HG03558 (cell line): ENCODE measurements around the gene PTOV1.

Experiments used
- ATAC-seq: cut with Tn5 transposase; IDR thresholded peaks from one replicate; pipeline ENCODE4 v1.9.1; 2021; ENCODE audit warnings: moderate number of reproducible peaks; ENCODE audit not compliant: unreplicated experiment; ENCODE audit errors: extremely low read depth

PTOV1 gene

DNA sequence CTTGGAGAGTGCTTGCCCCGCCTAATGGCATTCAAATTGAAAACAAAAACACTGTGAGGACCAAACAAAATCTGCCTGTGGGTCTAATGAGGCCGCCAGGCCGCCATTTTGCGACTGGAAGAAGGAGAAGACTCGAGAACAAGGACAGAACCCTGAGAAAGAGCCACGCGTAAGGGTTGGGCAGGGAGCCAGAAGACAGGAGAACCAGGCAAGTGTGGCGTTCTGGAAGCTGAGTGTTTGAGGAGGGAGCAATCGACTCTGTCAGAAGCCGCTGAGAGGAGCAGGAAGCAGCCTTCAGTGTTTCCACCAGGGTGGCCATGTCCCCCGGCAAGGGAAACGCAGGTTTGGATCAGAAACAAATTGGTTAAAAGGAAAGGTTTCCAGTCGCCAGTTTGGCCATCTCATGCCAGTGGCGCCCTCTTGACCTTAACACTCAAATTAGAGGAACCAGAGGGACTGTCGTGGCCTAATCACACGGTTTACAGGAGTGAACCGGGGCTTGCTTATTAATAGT is 10.2 kb upstream of the PTOV1 start:
- ATAC-seq: no peak

DNA sequence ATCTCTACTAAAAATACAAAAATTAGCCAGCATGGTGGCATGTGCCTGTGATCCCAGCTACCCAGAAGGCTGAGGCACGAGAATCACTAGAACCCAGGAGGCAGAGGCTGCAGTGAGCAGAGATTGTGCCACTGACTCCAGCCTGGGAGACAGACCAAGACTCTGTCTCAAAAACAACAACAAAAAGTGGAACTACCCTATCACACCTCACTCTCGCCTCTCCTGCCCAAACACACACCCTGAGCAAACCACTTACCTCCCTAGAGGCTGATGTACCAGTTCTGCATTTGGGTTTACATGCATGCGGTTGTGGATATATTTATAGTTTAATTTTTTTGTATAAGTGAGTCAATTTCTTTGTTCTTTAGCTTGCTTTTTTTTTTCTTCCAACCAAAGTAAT is 7.7 kb upstream of the PTOV1 start:
- ATAC-seq: no peak

DNA sequence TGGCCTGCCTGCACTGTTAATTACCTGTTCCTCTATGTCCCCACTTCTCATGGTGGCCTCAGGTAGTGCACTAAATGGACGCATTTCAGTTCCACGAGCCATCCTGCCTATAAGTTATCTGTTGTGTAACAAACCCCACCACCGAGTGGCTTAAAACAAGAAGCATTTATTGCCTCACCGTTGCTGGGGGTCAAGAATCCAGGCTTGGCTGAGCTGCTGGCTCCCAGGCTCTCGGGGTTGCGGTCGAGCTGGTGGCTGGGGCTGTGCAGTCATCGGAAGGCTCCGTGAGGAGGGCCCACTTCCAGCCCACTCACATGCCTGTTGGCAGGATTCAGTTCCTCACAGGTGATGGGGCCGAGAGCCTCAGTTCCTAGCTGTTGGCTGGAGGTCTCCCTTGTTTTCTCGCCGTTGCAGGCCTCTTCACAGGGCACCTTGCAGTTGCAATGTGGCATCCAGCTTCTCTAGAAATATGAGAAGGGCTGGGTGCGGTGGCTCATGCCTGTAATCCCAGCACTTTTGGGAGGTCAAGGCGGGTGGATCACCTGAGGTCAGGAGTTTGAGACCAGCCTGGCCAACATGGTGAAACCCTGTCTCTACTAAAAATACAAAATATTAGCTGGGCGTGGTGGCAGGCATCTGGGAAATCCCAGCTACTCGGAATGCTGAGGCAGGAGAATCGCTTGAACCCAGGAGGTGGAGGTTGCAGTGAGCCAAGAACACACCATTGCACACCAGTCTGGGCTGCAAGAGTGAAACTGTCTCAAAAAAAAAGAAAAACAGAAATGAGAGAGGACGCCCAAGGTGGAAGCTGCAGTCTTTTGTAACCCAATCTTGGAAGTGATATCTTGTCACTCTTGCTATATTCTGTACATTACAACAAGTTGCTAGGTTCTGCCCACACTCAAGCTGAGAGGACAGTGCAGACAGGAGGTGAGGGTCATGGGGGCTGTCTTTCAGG is 6.5 kb upstream of the PTOV1 start:
- no peak for ATAC-seq

DNA sequence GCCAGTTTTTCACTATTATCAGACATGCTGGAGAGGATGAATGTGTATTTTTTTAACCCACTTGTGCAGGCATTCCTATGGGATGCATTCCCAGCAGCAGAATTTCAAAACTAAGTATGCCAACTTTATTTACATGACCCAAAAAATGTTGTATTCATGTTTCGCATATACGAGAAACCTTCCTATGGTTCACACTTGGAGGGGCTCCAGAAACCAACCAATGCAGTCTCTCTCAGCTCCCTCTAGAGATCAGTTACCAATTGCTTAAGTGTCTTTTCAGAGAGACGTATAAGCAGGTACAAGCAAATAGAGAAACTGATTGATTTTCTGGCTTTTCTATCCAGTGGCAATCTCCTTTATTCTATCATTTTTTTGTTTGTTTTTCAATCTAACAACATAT is 5.5 kb upstream of the PTOV1 start:
- ATAC-seq: no peak

DNA sequence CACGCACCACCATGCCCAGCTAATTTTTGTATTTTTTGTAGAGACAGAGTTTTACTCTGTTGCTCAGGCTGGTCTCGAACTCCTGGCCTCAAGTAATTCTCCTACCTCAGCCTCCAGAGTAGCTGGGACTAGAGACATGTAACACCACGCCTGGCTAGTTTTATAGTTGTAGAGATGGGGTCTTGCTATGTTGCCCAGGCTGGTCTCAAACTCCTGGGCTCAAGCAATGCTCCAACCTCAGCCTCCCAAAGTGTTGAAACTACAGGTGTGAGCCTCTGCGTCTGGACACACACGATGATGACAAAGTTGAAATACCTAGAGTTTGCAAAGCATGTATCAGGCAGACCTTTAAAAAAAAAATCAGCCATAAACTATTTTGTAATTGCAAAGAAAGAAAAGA is 4.6 kb upstream of the PTOV1 start:
- ATAC-seq: no peak

DNA sequence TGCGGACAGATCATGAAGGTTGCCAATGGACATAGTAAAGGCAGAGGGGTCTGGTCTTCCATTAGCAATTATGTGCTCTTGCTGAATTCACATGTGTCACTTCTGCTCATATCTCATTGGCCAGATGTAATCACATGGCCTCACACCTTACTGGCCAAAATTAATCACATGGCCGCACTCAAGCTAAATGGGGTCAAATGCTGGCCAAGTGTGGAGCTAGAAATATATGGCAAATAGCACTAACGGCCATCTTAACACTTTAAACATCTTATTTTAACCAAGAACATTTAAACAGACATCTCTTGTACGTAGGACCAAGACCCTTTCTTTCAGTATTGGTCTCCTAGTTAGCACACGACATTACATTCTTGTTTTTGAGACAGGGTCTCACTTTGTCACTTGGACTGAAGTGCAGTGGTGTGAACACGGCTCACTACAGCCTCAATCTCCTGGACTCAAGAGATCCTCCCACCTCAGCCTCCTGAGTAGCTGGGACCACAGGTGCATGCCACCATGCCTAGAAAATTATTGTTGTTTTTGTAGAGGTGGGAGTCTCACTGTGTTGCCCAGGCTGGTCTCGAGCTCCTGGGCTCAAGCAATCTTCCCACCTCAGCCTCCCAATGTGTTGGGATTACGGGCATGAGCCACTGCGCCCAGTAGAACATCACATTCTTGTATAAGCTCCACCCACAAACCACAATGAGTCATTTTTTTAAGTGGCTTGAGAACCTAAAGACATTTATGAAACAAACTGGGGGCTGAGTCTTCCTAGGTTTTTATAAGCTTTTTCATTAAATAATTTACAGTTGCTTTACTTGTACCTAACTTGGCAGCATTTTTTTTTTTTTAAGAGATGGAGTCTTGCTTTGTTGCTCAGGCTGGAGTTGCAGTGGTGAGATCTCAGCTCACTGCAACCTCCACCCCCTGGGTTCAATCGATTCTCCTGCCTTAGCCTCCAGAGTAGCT is 2.9 kb upstream of the PTOV1 start:
- ATAC-seq: no peak

DNA sequence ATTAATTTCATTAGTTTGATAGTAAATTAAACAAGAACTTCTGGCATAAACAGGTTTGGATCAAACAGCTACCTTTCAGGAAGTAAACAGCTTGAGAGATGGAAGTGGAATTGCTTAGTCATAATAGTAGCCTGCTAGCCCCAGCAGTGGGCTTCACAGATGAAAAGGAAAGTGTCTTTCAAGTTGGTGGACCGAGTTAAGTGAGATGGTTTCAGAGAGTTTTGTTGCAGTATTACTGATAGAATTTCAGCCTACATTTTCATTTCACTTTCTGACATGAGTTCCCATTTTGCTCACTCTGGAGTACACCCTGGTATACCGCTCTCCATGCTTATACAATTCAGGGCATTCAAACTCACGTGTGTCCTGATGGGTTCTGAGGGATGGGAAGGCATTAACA is 2.0 kb upstream of the PTOV1 start:
- no peak for ATAC-seq

DNA sequence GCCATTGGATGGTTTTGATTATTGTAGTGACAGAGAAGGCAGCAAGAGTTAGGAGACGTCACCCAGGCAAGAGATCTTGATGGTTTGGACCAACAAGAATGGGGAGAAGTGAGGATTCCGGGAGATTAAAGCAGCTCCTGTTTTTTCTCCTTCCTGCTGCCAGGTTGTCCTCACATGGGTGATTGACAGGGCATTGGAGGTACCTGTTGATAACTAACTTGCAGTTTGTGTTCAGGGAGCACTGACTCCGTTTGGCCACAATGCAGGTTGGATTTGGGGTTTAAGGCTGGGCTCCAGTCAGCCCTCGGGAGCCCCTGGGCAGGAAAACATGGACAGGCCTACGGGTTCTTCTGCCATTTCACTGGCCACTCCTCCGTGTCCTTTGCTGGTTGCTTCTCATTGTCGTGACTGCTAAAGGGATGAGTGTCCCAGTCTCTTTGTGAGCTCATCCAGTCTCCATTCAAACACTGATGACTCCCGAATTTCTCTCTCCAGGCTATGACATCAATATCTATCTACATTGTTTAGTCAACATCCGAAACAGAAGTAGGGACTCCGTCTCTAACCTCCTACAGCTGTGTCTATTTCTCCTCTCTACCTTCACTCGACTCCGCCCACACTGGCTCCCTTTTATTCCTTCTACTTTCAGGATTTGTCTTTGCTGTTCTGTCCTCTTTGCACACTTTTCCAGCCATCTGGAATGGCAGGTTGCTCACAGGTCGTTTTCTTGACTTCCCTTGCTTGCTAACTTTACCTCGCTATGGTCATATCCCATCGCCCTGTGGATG is 1.3 kb upstream of the PTOV1 start:
- ATAC-seq: no peak

DNA sequence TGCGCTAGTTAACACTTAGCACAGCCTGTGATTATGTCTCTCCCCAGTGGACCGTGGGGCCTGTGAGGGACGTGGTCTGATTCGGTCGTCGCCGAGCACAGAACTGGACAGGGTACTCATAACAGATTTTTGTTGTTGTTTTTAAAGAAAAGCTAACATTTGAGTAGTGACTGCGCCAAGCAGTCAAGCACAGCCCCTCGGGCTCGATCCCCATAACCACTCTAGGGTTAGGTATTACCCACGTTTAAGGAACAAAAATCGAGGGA is 805 bp upstream of the PTOV1 start:
- no peak for ATAC-seq

DNA sequence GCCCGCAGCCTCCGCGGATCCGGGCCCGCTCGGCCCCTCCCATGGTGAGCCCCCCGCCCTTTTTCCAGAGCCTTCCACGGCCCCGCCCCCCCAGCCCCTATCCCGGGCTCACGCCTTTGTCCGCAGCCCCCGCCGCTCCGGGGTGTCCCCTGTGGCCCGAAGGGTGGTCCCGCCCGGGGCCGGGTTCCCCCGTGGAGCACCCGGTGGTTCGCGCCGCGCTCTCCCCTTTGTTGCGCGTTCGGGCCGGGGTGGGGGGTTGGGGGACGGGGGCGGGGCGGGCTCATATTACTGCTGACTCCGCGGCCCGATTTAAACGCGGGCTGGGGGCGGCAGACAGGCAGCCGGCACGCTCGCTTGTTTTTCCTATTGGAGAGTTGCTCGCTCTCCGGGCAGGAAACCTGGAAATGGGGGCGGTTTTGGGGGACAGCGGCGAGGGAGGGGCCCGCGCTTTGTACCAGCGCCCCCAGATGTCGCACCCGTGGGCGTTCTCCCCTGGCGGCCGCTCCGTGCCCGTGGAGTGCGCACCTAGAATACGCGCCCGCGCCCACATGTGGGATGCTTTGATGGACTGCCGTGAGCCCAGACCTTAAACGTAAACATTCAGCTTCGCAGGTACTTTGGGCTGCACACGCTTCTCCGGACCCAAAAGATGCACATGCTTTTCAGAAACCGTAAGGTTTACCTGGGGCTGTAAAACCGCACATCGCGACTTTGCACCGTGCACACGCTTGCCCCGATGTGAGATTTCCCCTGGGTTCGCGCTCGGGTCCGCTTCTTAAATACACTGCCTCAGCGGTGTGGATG is 699 bp downstream of the PTOV1 start:
- no peak for ATAC-seq

DNA sequence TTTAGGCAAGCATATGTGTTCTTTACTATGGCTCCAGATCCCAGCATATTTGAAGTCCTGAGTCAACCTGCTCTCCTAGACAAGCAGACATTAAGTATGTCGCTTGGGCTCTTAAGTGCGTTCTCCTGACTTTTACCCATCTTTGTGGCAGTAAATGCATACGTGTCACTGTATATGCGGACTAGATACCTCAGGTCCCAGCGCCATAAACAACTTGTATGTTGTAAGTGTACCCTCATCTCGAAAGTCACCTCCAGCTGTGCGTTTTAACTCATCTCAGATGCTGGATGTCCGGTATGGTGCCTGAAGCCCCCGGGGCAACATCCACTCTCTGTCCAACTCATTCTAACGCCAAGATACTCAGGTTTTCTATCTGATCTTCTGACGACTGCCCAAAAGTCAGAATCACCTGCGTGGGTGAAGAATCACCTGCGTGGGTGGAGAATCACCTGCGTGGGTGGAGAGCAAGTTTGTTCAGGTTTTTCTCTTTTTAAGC is 1.7 kb downstream of the PTOV1 start:
- no peak for ATAC-seq

DNA sequence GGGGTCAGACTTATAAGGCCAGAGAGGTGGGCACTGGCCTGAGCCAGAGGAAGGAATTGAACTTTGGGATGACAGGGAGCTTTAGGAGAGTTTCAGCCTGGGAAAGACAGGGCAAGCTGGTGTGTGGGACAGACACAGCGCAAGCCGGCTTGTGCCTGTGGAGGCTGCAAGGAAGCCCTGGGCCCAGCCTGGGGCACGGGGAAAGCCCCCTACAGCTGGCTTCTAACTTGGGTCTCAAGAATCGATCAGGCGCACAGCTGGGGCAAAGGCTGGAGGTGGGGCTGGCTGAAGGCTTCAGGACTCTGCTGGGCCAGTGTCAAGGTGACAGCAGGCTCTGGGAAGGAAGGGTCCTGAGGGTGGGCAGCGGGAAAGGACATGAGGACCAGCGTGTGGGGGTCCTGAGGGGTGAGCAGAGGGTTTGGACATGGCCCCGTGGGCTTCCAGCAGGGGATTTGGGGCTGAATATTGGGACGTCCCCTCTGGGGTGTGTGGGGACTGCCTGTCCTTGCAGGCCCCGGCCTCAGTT is 3.0 kb downstream of the PTOV1 start:
- no peak for ATAC-seq

DNA sequence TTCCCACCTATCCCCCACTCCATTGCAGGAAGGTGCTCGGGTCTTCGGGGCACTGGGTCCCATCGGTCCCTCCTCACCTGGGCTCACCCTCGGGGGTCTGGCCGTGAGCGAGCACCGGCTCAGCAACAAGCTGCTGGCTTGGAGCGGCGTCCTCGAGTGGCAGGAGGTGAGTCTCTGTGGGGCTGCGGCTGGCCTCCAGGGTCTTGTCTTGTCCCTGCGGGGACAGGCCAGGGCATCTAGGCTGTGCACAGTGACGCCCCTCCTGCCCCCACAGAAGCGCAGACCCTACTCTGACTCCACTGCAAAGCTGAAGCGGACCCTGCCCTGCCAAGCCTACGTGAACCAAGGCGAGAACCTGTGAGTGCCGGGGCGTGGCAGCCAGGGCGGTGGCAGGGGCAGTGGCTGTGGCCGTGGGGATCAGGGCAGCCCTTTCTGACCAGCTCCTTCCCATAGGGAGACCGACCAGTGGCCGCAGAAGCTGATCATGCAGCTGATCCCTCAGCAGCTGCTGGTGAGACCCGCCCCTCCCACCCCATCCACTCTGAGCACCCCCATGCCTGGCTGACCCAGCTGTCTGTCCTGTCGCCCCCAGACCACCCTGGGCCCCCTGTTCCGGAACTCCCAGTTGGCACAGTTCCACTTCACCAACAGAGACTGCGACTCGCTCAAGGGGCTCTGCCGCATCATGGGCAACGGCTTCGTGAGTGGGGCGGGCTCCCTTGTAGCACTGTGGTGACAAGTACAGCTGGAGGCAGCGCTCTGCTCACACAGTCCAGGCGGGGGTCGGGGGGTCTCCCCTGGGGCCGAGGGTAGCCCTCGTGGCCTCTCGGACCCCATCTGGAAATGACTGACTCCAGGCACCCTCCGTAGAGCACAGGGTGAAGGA is 3.7 kb downstream of the PTOV1 start:
- no peak for ATAC-seq

DNA sequence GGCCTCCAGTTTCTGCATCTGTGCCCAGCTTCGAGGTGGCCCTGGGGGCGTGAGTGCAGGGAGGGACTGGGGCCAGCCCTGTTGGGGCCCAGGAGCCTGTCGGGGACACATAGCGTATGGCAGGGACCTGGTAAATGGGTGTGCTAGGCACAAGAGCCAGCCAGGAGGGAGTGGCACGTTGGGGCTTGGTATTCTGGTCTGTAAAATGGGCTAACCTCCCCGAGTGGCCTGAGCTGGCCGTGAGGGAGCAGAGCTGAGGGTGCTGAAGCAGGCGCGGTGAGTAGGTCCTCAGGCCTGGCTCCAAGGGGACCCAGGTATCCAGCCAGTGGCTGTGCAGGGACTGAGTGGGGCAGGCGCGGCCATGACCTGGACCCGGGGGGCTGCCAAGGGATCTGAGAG is 4.3 kb downstream of the PTOV1 start:
- ATAC-seq: no peak

DNA sequence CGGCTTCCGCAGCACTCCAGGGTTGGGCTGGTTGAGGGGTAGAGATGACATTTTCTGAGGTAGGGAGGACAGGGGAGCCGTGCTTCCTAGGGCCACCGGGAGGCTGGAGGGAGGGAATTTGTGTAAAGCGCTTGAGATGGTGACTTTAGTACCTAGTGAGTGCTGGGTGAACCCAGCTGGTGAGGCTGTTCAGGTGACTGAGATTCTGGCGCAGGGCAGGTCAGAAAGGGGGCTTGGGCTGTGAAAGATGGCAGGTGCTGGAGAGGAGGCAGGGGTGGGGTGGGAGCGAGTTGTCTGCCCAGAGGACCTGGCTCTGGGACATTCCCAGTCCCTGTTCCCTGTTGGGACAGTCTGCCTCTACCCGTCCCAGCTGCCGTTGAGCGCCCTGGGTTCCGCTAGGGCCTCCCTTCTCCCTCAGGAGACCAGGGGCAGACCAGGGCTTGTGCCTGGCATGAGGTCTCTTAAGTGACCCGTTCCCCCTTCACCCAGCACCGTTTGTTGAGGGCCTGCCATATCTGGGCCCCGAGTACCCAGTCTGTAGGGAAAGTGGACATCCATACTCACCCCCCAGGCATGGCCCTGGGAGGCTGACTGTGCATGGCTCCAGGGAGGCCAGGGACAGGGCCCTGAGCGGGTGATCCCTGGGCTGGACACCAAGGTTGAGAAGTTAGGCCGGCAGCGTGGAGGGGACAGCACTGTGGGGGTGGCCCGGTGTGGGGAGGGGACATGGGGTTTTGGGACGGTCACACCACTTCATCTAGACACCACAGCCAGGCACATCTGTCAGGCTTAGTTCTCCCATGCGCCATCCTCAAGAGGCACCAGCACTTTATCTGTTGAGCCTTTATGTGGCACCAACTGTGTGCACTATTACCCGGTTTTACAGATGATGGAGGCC is 5.0 kb downstream of the PTOV1 start:
- ATAC-seq: no peak

DNA sequence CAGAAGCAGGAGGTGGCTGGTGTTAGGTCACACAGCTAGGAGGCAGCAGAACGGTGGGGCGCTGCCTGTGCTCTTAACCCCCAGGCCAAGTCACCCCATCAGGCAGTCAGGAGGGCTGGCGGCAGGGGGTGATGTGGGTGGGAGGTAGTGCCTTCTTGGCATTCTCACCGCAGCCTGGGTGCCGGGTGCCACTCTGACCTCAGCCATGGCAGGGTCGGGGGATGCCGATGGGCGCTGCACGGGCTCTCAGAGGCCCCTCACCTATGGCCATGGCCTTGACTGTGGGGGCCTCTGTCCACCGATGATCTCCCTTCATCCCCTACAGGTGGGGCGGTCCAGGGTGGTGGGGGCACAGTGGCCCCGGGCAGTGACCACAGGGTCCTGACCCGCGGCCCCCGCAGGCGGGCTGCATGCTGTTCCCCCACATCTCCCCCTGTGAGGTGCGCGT is 5.6 kb downstream of the PTOV1 start:
- no peak for ATAC-seq
